ENCODE measurements around the gene LRRC4B.
A peak's percentile ranks its signal among the peaks of the same experiment; 100 is the strongest.
"Not testable (repeated sequence)": the region's sequence is repeated elsewhere in the genome, so short reads cannot be mapped to it uniquely, and the experiment has no call there.

LRRC4B gene

GRCh38 chr19:50567882-50568727 is at the start of gene LRRC4B:
LRRC4B (minus strand) TSS chr19:50568435; CDS start chr19:50548838, 19,597 bp downstream.
- no peak for DNase-seq (ENCODE audit: low spot score in 2 of 2)
- H3K9me3 Mint-ChIP-seq = no peaks in the 10 kb centered on the region
- H3K27ac Mint-ChIP-seq = no peak within 1 kb of the TSS
- H3K36me3 Mint-ChIP-seq = no peaks in the 10 kb centered on the region
- no peak for ATAC-seq
- no peak within 1 kb of the TSS for H3K4me3 Mint-ChIP-seq
- peaks cover 21% of the 10 kb centered on the region for H3K4me1 Mint-ChIP-seq

GRCh38 chr19:50612504-50613404 is 44.5 kb upstream of the LRRC4B start:
- DNase-seq (ENCODE audit: low spot score in 2 of 2); H3K9me3 Mint-ChIP-seq; H3K36me3 Mint-ChIP-seq; H3K4me1 Mint-ChIP-seq; ATAC-seq; H3K27ac Mint-ChIP-seq; H3K4me3 Mint-ChIP-seq: not testable (repeated sequence)

- DNase-seq (ENCODE audit: low spot score in 2 of 2) (peak; percentile 49 to 85), ATAC-seq (peak; percentile 90)
- H3K36me3 Mint-ChIP-seq = peaks cover 9% of the 10 kb centered on the region
- H3K4me3 Mint-ChIP-seq = no peak overlapping the region
- peaks cover 13% of the 10 kb centered on the region for H3K4me1 Mint-ChIP-seq
- peaks cover 9% of the 10 kb centered on the region for H3K9me3 Mint-ChIP-seq
- no peak overlapping the region for H3K27ac Mint-ChIP-seq
Measured at GRCh38 chr19:50607874-50608785, 39.9 kb upstream of the LRRC4B start.

- H3K4me3 Mint-ChIP-seq = no peak overlapping the region
- peaks cover 9% of the 10 kb centered on the region for H3K9me3 Mint-ChIP-seq
- DNase-seq (ENCODE audit: low spot score in 2 of 2) = no peak
- no peak for ATAC-seq
- peaks cover 9% of the 10 kb centered on the region for H3K36me3 Mint-ChIP-seq
- H3K4me1 Mint-ChIP-seq = peaks cover 13% of the 10 kb centered on the region
- no peak overlapping the region for H3K27ac Mint-ChIP-seq
Measured at GRCh38 chr19:50607388-50607787, 39.2 kb upstream of the LRRC4B start.

- H3K27ac Mint-ChIP-seq; H3K9me3 Mint-ChIP-seq; DNase-seq (ENCODE audit: low spot score in 2 of 2); H3K4me3 Mint-ChIP-seq; H3K36me3 Mint-ChIP-seq: not testable (repeated sequence)
- peak; percentile 43 for ATAC-seq
- H3K4me1 Mint-ChIP-seq = peaks cover 13% of the 10 kb centered on the region
Measured at GRCh38 chr19:50606059-50606836, 38.0 kb upstream of the LRRC4B start.

- H3K9me3 Mint-ChIP-seq; H3K4me3 Mint-ChIP-seq; H3K27ac Mint-ChIP-seq; ATAC-seq; DNase-seq (ENCODE audit: low spot score in 2 of 2); H3K36me3 Mint-ChIP-seq: not testable (repeated sequence)
- H3K4me1 Mint-ChIP-seq = peaks cover 13% of the 10 kb centered on the region
Measured at GRCh38 chr19:50604264-50605073, 36.2 kb upstream of the LRRC4B start.

- no peak for DNase-seq (ENCODE audit: low spot score in 2 of 2)
- H3K4me1 Mint-ChIP-seq = peaks cover 6% of the 10 kb centered on the region
Measured at GRCh38 chr19:50602935-50603334, 34.7 kb upstream of the LRRC4B start.

GRCh38 chr19:50602496-50602895 is 34.3 kb upstream of the LRRC4B start:
- H3K27ac Mint-ChIP-seq = no peak overlapping the region
- ATAC-seq (no peak), DNase-seq (ENCODE audit: low spot score in 2 of 2) (no peak)
- H3K36me3 Mint-ChIP-seq = peaks cover 5% of the 10 kb centered on the region
- no peak overlapping the region for H3K4me3 Mint-ChIP-seq
- peaks cover 1% of the 10 kb centered on the region for H3K4me1 Mint-ChIP-seq
- H3K9me3 Mint-ChIP-seq = peaks cover 7% of the 10 kb centered on the region

More at GRCh38 chr19:50602935-50603334, 34.7 kb upstream of the LRRC4B start:
- H3K27ac Mint-ChIP-seq = no peak overlapping the region
- peaks cover 7% of the 10 kb centered on the region for H3K9me3 Mint-ChIP-seq
- H3K36me3 Mint-ChIP-seq = peaks cover 9% of the 10 kb centered on the region
- no peak overlapping the region for H3K4me3 Mint-ChIP-seq
- no peak for ATAC-seq

- no peak for ATAC-seq
- no peak overlapping the region for H3K27ac Mint-ChIP-seq
Measured at GRCh38 chr19:50602089-50602422, 33.8 kb upstream of the LRRC4B start.

GRCh38 chr19:50601407-50602088 is 33.3 kb upstream of the LRRC4B start:
- Mint-ChIP-seq H3K36me3 (no peaks in the 10 kb centered on the region), H3K4me1 (no peaks in the 10 kb centered on the region), H3K9me3 (peaks cover 2% of the 10 kb centered on the region), H3K27ac (no peak overlapping the region), H3K4me3 (no peak overlapping the region)
- DNase-seq (ENCODE audit: low spot score in 2 of 2) (no peak), ATAC-seq (no peak)

More at GRCh38 chr19:50602089-50602422, 33.8 kb upstream of the LRRC4B start:
- H3K36me3 Mint-ChIP-seq = peaks cover under 1% of the 10 kb centered on the region
- H3K9me3 Mint-ChIP-seq = peaks cover 3% of the 10 kb centered on the region
- H3K4me3 Mint-ChIP-seq = no peak overlapping the region
- DNase-seq (ENCODE audit: low spot score in 2 of 2) = no peak
- H3K4me1 Mint-ChIP-seq = no peaks in the 10 kb centered on the region

- H3K36me3 Mint-ChIP-seq = no peaks in the 10 kb centered on the region
- H3K9me3 Mint-ChIP-seq = no peaks in the 10 kb centered on the region
- DNase-seq (ENCODE audit: low spot score in 2 of 2) (no peak), ATAC-seq (no peak)
- H3K4me3 Mint-ChIP-seq = no peak overlapping the region
- H3K4me1 Mint-ChIP-seq = no peaks in the 10 kb centered on the region
- H3K27ac Mint-ChIP-seq = no peak overlapping the region
Measured at GRCh38 chr19:50599427-50599826, 31.2 kb upstream of the LRRC4B start.

- Mint-ChIP-seq H3K4me3 (no peak overlapping the region), H3K36me3 (no peaks in the 10 kb centered on the region), H3K4me1 (no peaks in the 10 kb centered on the region), H3K27ac (no peak overlapping the region), H3K9me3 (no peaks in the 10 kb centered on the region)
- ATAC-seq = no peak
- no peak for DNase-seq (ENCODE audit: low spot score in 2 of 2)
Measured at GRCh38 chr19:50590191-50590590, 22.0 kb upstream of the LRRC4B start.
